Keratinocyte (primary cell): ENCODE data around the gene HSP90B1.

ENCODE experiments used
- EZH2 ChIP-seq: IDR thresholded peaks from one replicate; pipeline ENCODE4 v1.6.1; 2012; ENCODE audit warnings: inconsistent platforms, mild to moderate bottlenecking, low read length, moderate library complexity
- TF ChIP-seq, protein P1 (sequence below), 3 experiments: IDR thresholded peaks in 1 of 3; conservative IDR thresholded peaks in 1 of 3; optimal IDR thresholded peaks in 1 of 3; 2 replicates in 2 of 3; 3 replicates in 1 of 3; pipeline versions ENCODE3 to v1.5.1; 2011; ENCODE audit warnings: low read length in 3 of 3, mild to moderate bottlenecking in 3 of 3, moderate library complexity in 2 of 3, control low read depth in 1 of 3, inconsistent platforms in 1 of 3; ENCODE audit not compliant: insufficient read depth in 2 of 3; ENCODE audit errors: extremely low read depth in 1 of 3

- TF ChIP-seq, protein P1, sequence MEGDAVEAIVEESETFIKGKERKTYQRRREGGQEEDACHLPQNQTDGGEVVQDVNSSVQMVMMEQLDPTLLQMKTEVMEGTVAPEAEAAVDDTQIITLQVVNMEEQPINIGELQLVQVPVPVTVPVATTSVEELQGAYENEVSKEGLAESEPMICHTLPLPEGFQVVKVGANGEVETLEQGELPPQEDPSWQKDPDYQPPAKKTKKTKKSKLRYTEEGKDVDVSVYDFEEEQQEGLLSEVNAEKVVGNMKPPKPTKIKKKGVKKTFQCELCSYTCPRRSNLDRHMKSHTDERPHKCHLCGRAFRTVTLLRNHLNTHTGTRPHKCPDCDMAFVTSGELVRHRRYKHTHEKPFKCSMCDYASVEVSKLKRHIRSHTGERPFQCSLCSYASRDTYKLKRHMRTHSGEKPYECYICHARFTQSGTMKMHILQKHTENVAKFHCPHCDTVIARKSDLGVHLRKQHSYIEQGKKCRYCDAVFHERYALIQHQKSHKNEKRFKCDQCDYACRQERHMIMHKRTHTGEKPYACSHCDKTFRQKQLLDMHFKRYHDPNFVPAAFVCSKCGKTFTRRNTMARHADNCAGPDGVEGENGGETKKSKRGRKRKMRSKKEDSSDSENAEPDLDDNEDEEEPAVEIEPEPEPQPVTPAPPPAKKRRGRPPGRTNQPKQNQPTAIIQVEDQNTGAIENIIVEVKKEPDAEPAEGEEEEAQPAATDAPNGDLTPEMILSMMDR (optimal IDR thresholded peaks at IDR 0.05 in 1 of 3, IDR thresholded peaks at IDR 0.05 in 1 of 3, conservative IDR thresholded peaks at IDR 0.05 in 1 of 3; ENCODE audit: extremely low read depth in 1 of 3, insufficient read depth in 2 of 3, low read length in 3 of 3) = no peak
- TF ChIP-seq EZH2 = no peak
These were observed 17.8 kb downstream of the HSP90B1 start for GRCh38 chr12:103947871-103948555.
